Body of pancreas (tissue), 4 donors: ENCODE measurements around the gene PLCB4.

Experiments
- POLR2A ChIP-seq, 3 donors: fragments of 450-650 bp; IDR thresholded peaks; one replicate each; pipeline ENCODE4 v1.6.1; 2016; ENCODE audit warnings: antibody characterized with exemption in 3 of 3, mild to moderate bottlenecking in 2 of 3
- TF ChIP-seq, protein P1 (sequence below), 7 experiments: fragments of 450-650 bp in 4 of 7; fragments of 200-600 bp in 3 of 7; sonication (generic) in 3 of 7; IDR thresholded peaks; one replicate each; pipeline ENCODE4 v1.5.1; 2016 to 2019; ENCODE audit warnings: antibody characterized with exemption in 7 of 7

DNA sequence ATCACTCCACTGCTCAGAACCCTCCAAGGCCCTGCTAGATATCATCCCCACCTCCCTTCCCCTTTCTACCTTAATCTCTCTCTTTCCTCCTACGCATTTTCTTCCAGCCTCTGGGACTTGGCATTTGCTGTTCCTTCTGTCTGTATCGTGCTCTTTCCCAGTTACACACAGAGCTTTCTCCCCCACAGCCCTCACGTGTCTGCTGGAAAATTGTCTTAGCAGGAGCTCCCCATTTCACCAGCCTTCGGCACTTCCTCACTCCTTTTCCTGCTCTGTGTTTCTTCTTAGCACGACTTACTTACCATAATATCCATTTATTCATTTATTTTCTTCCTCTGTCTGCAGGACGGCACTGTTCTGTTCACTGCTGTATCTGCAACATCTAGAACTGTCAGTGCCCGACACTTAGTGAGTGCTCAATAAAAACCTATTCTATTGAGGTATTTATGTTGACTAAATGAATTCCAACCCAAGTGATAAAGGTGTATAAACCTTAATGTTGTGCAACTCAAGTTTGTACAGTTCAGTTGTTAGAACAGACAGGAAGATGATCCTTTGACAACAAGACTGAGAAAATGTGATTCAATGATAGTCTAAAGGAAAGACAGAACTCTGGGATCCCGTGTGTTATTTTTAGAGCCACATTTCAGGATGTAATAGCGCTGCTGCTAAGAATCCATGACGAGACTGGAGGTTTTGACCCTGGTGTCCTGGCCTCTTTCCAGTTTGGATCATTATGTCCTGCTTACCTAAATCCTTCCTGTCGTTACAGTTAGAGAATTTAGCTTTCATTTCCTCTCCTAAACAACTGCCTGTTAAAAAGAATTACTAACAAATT lies 275.4 kb downstream of the PLCB4 start:
- TF ChIP-seq, protein P1, sequence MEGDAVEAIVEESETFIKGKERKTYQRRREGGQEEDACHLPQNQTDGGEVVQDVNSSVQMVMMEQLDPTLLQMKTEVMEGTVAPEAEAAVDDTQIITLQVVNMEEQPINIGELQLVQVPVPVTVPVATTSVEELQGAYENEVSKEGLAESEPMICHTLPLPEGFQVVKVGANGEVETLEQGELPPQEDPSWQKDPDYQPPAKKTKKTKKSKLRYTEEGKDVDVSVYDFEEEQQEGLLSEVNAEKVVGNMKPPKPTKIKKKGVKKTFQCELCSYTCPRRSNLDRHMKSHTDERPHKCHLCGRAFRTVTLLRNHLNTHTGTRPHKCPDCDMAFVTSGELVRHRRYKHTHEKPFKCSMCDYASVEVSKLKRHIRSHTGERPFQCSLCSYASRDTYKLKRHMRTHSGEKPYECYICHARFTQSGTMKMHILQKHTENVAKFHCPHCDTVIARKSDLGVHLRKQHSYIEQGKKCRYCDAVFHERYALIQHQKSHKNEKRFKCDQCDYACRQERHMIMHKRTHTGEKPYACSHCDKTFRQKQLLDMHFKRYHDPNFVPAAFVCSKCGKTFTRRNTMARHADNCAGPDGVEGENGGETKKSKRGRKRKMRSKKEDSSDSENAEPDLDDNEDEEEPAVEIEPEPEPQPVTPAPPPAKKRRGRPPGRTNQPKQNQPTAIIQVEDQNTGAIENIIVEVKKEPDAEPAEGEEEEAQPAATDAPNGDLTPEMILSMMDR (IDR thresholded peaks at IDR 0.05): no peak
- no peak for TF ChIP-seq POLR2A (IDR thresholded peaks at IDR 0.05)
